Mammary epithelial cell (primary cell): ENCODE results near the gene RYK.

ENCODE experiments used
- CTCF ChIP-seq, 2 donors: IDR thresholded peaks in 1 of 2; conservative IDR thresholded peaks in 1 of 2; 2 replicates each; pipeline ENCODE4 v1.5.1; 2011 to 2012; ENCODE audit warnings: inconsistent platforms in 2 of 2, low read length in 2 of 2, mild to moderate bottlenecking in 2 of 2, control low read depth in 1 of 2, low read depth in 1 of 2; ENCODE audit not compliant: insufficient read depth in 1 of 2; ENCODE audit errors: extremely low read depth in 1 of 2
- EZH2 ChIP-seq: IDR thresholded peaks from 2 replicates; pipeline ENCODE4 v1.6.1; 2012; ENCODE audit warnings: low read length, inconsistent platforms, borderline replicate concordance

- TF ChIP-seq CTCF (conservative IDR thresholded peaks at IDR 0.05 in 1 of 2, IDR thresholded peaks at IDR 0.05 in 1 of 2; ENCODE audit: extremely low read depth in 1 of 2, insufficient read depth in 1 of 2, low read depth in 1 of 2, low read length in 2 of 2) (no peak), EZH2 (no peak)
Measured at GRCh38 chr3:134239538-134239937, 11.1 kb downstream of the RYK start.
